Peyer's patch (tissue), 4 donors: ENCODE measurements around the gene TRAPPC2L. TPM values are rescaled to one million over a fixed set of nuclear protein-coding genes. Genes with fewer than 3 reads are reported as not detected.

ENCODE experiments used
- DNase-seq, 3 donors: peaks; one replicate each; pipeline ENCODE4 v3.0.0-alpha.2; 2017 to 2019
- H3K27ac ChIP-seq, 4 donors: fragments of 200-600 bp; sonication (generic); one replicate each; pipeline ENCODE4 v1.5.1; 2016 to 2019
- H3K27me3 ChIP-seq, 2 donors: fragments of 200-600 bp; sonication (generic); one replicate each; pipeline ENCODE4 v1.5.1; 2019
- H3K36me3 ChIP-seq, 3 donors: fragments of 200-600 bp; sonication (generic); one replicate each; pipeline ENCODE4 v1.5.1; 2016 to 2019
- H3K4me1 ChIP-seq, 4 donors: fragments of 200-600 bp; sonication (generic); one replicate each; pipeline ENCODE4 v1.5.1; 2016 to 2019
- H3K4me3 ChIP-seq, 4 donors: fragments of 200-600 bp; sonication (generic); 1 replicate in 3 of 4; 2 replicates in 1 of 4; pipeline ENCODE4 v1.5.1; 2016 to 2019; ENCODE audit warnings: mild to moderate bottlenecking in 1 of 4
- H3K9me3 ChIP-seq, 4 donors: fragments of 200-600 bp; sonication (generic); one replicate each; pipeline ENCODE4 v1.5.1; 2016 to 2019; ENCODE audit warnings: mild to moderate bottlenecking in 1 of 4
- CTCF ChIP-seq, 6 experiments: fragments of 450-650 bp in 4 of 6; fragments of 200-600 bp in 2 of 6; sonication (generic) in 1 of 6; IDR thresholded peaks; one replicate each; pipeline ENCODE4 v1.5.1; 2017 to 2019; ENCODE audit warnings: antibody characterized with exemption in 6 of 6, mild to moderate bottlenecking in 3 of 6, moderate library complexity in 1 of 6
- POLR2A ChIP-seq, 2 donors: fragments of 450-650 bp; IDR thresholded peaks; one replicate each; pipeline ENCODE4 v1.5.1; 2017; ENCODE audit warnings: antibody characterized with exemption in 2 of 2, mild to moderate bottlenecking in 2 of 2, moderate library complexity in 2 of 2
- total RNA-seq, 4 donors: library from RNA; depleted of rRNA; stranded (reverse); fragments of >200 nt; gene quantifications; one replicate each; pipeline ENCODE4 v1.1.0, GENCODE V29; 2016

The TRAPPC2L gene
- total RNA-seq, 4 donors from 2014 or later, result 20.4 to 47.9 (median 35.4) TPM

DNA sequence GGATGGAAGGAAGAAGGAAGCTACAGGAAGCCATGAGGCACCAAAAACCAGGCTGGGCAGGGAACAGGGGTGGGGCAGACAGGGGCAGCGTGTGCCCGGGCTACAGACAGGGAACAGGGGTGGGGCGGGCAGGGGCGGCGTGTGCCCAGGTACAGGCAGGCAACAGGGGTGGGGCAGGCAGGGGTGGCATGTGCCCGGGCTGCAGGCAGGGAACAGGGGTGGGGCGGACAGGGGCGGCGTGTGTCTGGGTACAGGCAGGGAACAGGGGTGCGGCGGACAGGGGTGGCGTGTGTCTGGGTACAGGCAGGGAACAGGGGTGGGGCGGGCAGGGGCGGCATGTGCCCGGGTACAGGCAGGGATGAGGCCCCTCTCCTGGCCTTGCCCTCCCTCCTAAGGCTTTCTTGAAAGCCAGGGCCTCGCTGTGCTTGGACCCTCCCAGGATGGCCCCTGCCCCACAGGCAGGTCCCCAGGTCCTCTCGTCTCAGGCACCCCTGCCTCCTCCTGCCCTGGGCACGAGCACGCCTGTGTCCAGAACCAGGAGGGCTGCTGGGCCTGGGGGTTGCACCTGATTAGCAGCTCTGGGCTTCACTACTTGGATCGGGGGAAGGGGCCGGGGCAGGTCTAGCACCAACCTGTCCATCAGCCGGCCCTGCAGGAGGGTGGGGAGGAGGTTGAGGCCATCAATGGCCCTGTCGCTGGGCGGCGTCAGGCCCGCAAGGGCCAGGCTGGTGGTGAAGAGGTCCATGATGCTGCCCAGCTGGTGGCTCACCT lies 30.7 kb upstream of the TRAPPC2L start:
- H3K27ac ChIP-seq, result peak overlapping the region in 1 of 4 donors; percentile 63
- no peak overlapping the region for H3K4me3 ChIP-seq
- peaks cover 0 to 9% (median 2%) of the 10 kb centered on the region in 4 donors for H3K4me1 ChIP-seq
- no peaks in the 10 kb centered on the region for H3K27me3 ChIP-seq
- no peak for TF ChIP-seq POLR2A (IDR thresholded peaks at IDR 0.05)
- no peak for TF ChIP-seq CTCF (IDR thresholded peaks at IDR 0.05)
- no peaks in the 10 kb centered on the region for H3K9me3 ChIP-seq
- peaks cover 0 to 58% (median 0%) of the 10 kb centered on the region in 3 donors for H3K36me3 ChIP-seq
- DNase-seq, result peak in 2 of 3 donors; percentile 80 to 88

DNA sequence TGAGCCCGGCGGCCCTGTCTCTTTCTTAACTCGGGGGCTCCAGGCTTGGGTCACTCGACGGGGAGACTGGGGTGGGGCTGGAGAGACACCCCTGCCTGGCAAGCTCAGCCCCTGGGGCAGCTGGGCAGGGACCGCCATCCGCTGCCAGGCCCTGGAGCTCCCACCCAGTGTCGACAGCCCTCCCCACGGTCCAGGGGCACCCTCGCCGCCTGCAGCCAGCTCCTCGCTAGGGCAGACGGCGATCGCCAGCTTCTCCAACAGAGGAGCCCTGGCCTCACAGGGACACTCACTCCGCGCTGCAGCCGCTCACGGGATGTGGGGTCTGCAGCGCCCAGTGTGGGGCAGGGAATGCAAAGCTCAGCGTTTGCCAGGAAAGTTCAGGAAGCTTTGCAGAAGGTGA lies 29.2 kb upstream of the TRAPPC2L start:
- Histone ChIP-seq H3K27ac (no peak overlapping the region), H3K36me3 (peaks cover 0 to 48% (median 0%) of the 10 kb centered on the region in 3 donors), H3K9me3 (no peaks in the 10 kb centered on the region)

GRCh38 chr16:88828711-88829110 lies 28.2 kb upstream of the TRAPPC2L start:
- Histone ChIP-seq H3K27me3 (no peaks in the 10 kb centered on the region), H3K9me3 (no peaks in the 10 kb centered on the region), H3K36me3 (peaks cover 0 to 42% (median 0%) of the 10 kb centered on the region in 3 donors), H3K4me1 (peaks cover 0 to 9% (median 2%) of the 10 kb centered on the region in 4 donors), H3K27ac (no peak overlapping the region), H3K4me3 (no peak overlapping the region)
- TF ChIP-seq CTCF (IDR thresholded peaks at IDR 0.05), result no peak
- TF ChIP-seq POLR2A (IDR thresholded peaks at IDR 0.05), result no peak
- DNase-seq, result no peak

More for the DNA sequence above, 29.2 kb upstream of the TRAPPC2L start:
- Histone ChIP-seq H3K27me3 (no peaks in the 10 kb centered on the region), H3K4me1 (peaks cover 0 to 9% (median 2%) of the 10 kb centered on the region in 4 donors), H3K4me3 (no peak overlapping the region)
- no peak for DNase-seq
- TF ChIP-seq POLR2A (IDR thresholded peaks at IDR 0.05), result no peak
- no peak for TF ChIP-seq CTCF (IDR thresholded peaks at IDR 0.05)

DNA sequence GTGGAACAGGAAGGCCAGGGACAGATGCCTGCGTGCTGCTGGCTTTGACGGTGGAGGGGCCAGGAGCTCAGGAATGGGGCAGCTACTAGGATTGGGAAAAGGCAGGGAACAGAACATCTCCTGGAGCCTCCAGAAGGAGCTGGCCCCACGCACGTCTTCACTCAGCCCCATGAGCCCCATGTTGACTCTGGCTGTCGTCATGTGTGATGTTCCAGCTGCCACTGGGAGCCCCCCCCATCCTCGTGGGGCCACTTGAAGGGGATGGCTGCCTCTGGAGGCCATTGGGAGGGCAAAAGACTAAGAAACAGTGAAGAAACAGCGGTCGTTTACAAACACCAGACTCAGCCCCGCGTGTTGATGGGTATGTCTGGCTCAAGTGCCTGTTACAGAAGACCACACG lies 26.7 kb upstream of the TRAPPC2L start:
- Histone ChIP-seq H3K36me3 (peaks cover 0 to 34% (median 0%) of the 10 kb centered on the region in 3 donors), H3K27me3 (no peaks in the 10 kb centered on the region), H3K4me1 (peaks cover 0 to 9% (median 2%) of the 10 kb centered on the region in 4 donors), H3K4me3 (no peak overlapping the region), H3K9me3 (no peaks in the 10 kb centered on the region), H3K27ac (peak overlapping the region in 3 of 4 donors; percentile 38 to 72 (median 52))
- peak in 1 of 3 donors; percentile 67 for DNase-seq
- TF ChIP-seq CTCF (IDR thresholded peaks at IDR 0.05) (no peak), POLR2A (IDR thresholded peaks at IDR 0.05) (no peak)

DNA sequence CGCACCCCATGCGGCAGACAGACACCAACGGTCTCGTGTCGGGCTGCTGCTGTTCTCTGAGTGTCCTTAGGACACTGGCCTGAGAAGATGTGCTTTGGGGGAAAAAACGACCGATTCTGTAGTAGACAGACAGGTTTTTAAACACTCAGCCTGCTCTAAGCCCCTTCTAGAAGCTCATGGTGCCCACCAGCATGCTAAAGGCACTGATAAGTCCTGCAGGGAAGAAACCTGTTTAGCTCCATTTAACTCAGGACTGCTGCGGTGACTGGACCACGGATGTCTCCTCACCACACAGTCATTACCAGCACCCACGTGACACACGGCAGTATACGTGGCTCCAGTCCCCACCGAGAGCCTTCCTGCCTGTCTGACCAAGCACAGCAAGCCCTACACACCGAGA lies 26.1 kb upstream of the TRAPPC2L start:
- Histone ChIP-seq H3K4me3 (no peak overlapping the region), H3K36me3 (peaks cover 0 to 38% (median 0%) of the 10 kb centered on the region in 3 donors), H3K4me1 (peaks cover 0 to 9% (median under 1%) of the 10 kb centered on the region in 4 donors), H3K9me3 (no peaks in the 10 kb centered on the region), H3K27ac (peak overlapping the region in 3 of 4 donors; percentile 38 to 72 (median 52)), H3K27me3 (no peaks in the 10 kb centered on the region)
- no peak for TF ChIP-seq POLR2A (IDR thresholded peaks at IDR 0.05)
- no peak for TF ChIP-seq CTCF (IDR thresholded peaks at IDR 0.05)
- DNase-seq, result no peak
